Measurements from ENCODE around the gene RTP3. TPM values are rescaled to one million over a fixed set of nuclear protein-coding genes. Genes with fewer than 3 reads are reported as not detected.

RTP3 gene
- total and polyA plus RNA-seq, 2 of the 8 experiments (the other 6 are each of a cell fraction or from before 2014, with no cell fraction given), result 0.08 TPM; not detected in 1

GRCh38 chr3:46536758-46537157 is 39.0 kb downstream of the RTP3 start:
- Histone ChIP-seq H2BK5ac (ENCODE audit: low read depth, low read length) (no peak overlapping the region), H2BK12ac (ENCODE audit: low read depth, low read length) (no peak overlapping the region), H2AFZ (ENCODE audit: low read length) (no peak overlapping the region), H2BK20ac (ENCODE audit: low read length) (no peak overlapping the region), H3K36me3 (ENCODE audit: control insufficient read depth in 2 of 4, insufficient read depth in 4 of 4, low read length in 3 of 4) (peaks cover 0 to 2% (median 0%) of the 10 kb centered on the region in 4 experiments; a peak in 2 of 8 replicates), H4K20me1 (replicated peaks in 1 of 2; ENCODE audit: control insufficient read depth in 1 of 2, insufficient read depth in 2 of 2, low read length in 2 of 2) (no peaks in the 10 kb centered on the region), H3K23ac (ENCODE audit: insufficient read length) (no peak overlapping the region), H4K91ac (replicated peaks; ENCODE audit: insufficient read length, low read length) (no peak overlapping the region), H3K14ac (ENCODE audit: insufficient read length) (no peak overlapping the region), H3K9ac (replicated peaks in 1 of 4; ENCODE audit: extremely low read depth in 1 of 4, low read depth in 3 of 4, low read length in 3 of 4) (no peak overlapping the region), H3K9me3 (ENCODE audit: insufficient read depth in 2 of 2, low read depth in 1 of 2, low read length in 1 of 2) (no peaks in the 10 kb centered on the region), H4K5ac (ENCODE audit: insufficient read length, low read depth, low read length) (no peak overlapping the region), H3K4me2 (ENCODE audit: insufficient read depth in 1 of 2, low read depth in 2 of 2, low read length in 2 of 2) (no peak overlapping the region), H3K4me1 (replicated peaks in 1 of 4; ENCODE audit: control insufficient read depth in 3 of 4, insufficient read depth in 4 of 4, low read length in 3 of 4) (peaks cover 0 to 5% (median 4%) of the 10 kb centered on the region in 4 experiments; a peak in 4 of 7 replicates), H3K23me2 (ENCODE audit: low read depth, low read length) (no peaks in the 10 kb centered on the region), H3K56ac (replicated peaks; ENCODE audit: insufficient read length, low read depth, low read length) (no peak overlapping the region), H2BK15ac (ENCODE audit: low read length) (no peak overlapping the region), H3K27ac (ENCODE audit: low read depth, low read length) (no peak overlapping the region), H3K27me3 (replicated peaks in 1 of 4; ENCODE audit: control insufficient read depth in 3 of 4, extremely low read depth in 1 of 4, insufficient read depth in 3 of 4, low read length in 3 of 4) (no peaks in the 10 kb centered on the region), H2BK120ac (replicated peaks; ENCODE audit: low read depth, low read length) (no peak overlapping the region), H4K8ac (ENCODE audit: extremely low read depth, insufficient read depth, low read length) (no peak overlapping the region), H3K79me1 (ENCODE audit: low read depth, low read length) (no peaks in the 10 kb centered on the region), H3K18ac (ENCODE audit: extremely low read depth, low read length) (no peak overlapping the region; the same call in 1 of the 2 replicates), H3K79me2 (ENCODE audit: control insufficient read depth in 1 of 2, insufficient read depth in 2 of 2, low read length in 2 of 2) (no peaks in the 10 kb centered on the region), H2AK5ac (ENCODE audit: low read depth, low read length) (no peak overlapping the region), H3K4me3 (ENCODE audit: extremely low read depth in 1 of 4, insufficient read depth in 2 of 4, low read depth in 3 of 4, low read length in 4 of 4) (no peak overlapping the region), H3K4ac (replicated peaks; ENCODE audit: insufficient read length, low read depth, low read length) (no peak overlapping the region)
- ChIA-PET POLR2A (ENCODE audit: partially characterized antibody) (no interaction called here), CTCF (ENCODE audit: partially characterized antibody) (interaction anchor here (1.5 kb wide), 1 partner anchor 13 kb away, joined by 4 read pairs; no protein-coding TSS in a partner anchor)
- TF ChIP-seq SRF (IDR thresholded peaks at IDR 0.05; ENCODE audit: low read depth, low read length), result no peak
- no peak for TF ChIP-seq RAD21 (IDR thresholded peaks at IDR 0.05 in 1 of 2, conservative IDR thresholded peaks at IDR 0.05 in 1 of 2; ENCODE audit: low read depth in 2 of 2, low read length in 2 of 2)
- no peak for TF ChIP-seq CTBP2 (IDR thresholded peaks at IDR 0.05; ENCODE audit: borderline replicate concordance, insufficient read depth, insufficient read length, low read length)
- TF ChIP-seq NANOG (IDR thresholded peaks at IDR 0.05; ENCODE audit: insufficient read depth, low read depth, low read length, poor library complexity, severe bottlenecking), result no peak
- no peak for TF ChIP-seq SIX5 (IDR thresholded peaks at IDR 0.05; ENCODE audit: low read depth, low read length)
- TF ChIP-seq HDAC6 (IDR thresholded peaks at IDR 0.05; ENCODE audit: low read depth, low read length), result no peak
- no peak for TF ChIP-seq GTF2F1 (IDR thresholded peaks at IDR 0.05; ENCODE audit: borderline replicate concordance, low read depth, low read length)
- TF ChIP-seq ATF3 (IDR thresholded peaks at IDR 0.05; ENCODE audit: insufficient read depth, low read depth, low read length), result no peak
- TF ChIP-seq ZNF274 (IDR thresholded peaks at IDR 0.05; ENCODE audit: borderline replicate concordance, extremely low read depth, low read length), result no peak
- no peak for TF ChIP-seq EZH2 (IDR thresholded peaks at IDR 0.05; ENCODE audit: low read depth, low read length, severe bottlenecking)
- no peak for TF ChIP-seq FOSL1 (IDR thresholded peaks at IDR 0.05; ENCODE audit: insufficient read depth, low read depth, low read length)
- no peak for TF ChIP-seq BCL11A (IDR thresholded peaks at IDR 0.05; ENCODE audit: low read depth in 2 of 2, low read length in 2 of 2)
- TF ChIP-seq POLR2A (IDR thresholded peaks at IDR 0.05; ENCODE audit: control extremely low read depth in 1 of 2, low read depth in 2 of 2, low read length in 2 of 2), result no peak
- TF ChIP-seq TCF12 (IDR thresholded peaks at IDR 0.05; ENCODE audit: low read depth, low read length), result no peak
- TF ChIP-seq CHD2 (IDR thresholded peaks at IDR 0.05; ENCODE audit: low read length), result no peak
- DNase-seq (ENCODE audit: low read depth in 1 of 2, low spot score in 2 of 2), result no peak
- FAIRE-seq, result no peak
